H1 (cell line): ENCODE measurements around the gene NSFL1C. TPM values are rescaled to one million over a fixed set of nuclear protein-coding genes. Genes with fewer than 3 reads are reported as not detected.

ENCODE experiments used
- ASH2L ChIP-seq: fragments of 200-600, 300-600 bp; sonication (generic); IDR thresholded peaks from one replicate; pipeline ENCODE4 v1.7.1; 2017; ENCODE audit warnings: low read length
- BACH1 ChIP-seq: IDR thresholded peaks from 2 replicates; pipeline ENCODE4 v1.6.1; 2012; ENCODE audit warnings: low read length, improper control_type of control experiment
- CHD2 ChIP-seq: IDR thresholded peaks from 2 replicates; pipeline ENCODE4 v1.6.1; 2012; ENCODE audit warnings: low read length, improper control_type of control experiment
- CHD7 ChIP-seq: fragments of 300-600 bp; sonication (generic); IDR thresholded peaks from 2 replicates; pipeline ENCODE4 v1.7.1; 2012; ENCODE audit warnings: low read length, moderate library complexity, mild to moderate bottlenecking, inconsistent platforms; ENCODE audit not compliant: insufficient replicate concordance
- EGR1 ChIP-seq: IDR thresholded peaks from 2 replicates; pipeline ENCODE4 v1.6.1; 2011; ENCODE audit warnings: low read depth, low read length, borderline replicate concordance
- JUN ChIP-seq: IDR thresholded peaks from 2 replicates; pipeline ENCODE4 v1.6.1; 2011; ENCODE audit warnings: low read depth, mild to moderate bottlenecking, improper control_type of control experiment, low read length
- KDM4A ChIP-seq: IDR thresholded peaks from one replicate; pipeline ENCODE4 v1.7.1; 2012; ENCODE audit warnings: low read depth, mild to moderate bottlenecking, moderate library complexity, low read length, inconsistent platforms; ENCODE audit not compliant: severe bottlenecking
- KDM5A ChIP-seq: fragments of 200-600 bp; IDR thresholded peaks from 2 replicates; pipeline ENCODE4 v1.7.1; 2012; ENCODE audit warnings: mild to moderate bottlenecking, low read length, inconsistent platforms, mixed read lengths
- RAD21 ChIP-seq, 2 experiments: IDR thresholded peaks in 1 of 2; conservative IDR thresholded peaks in 1 of 2; 2 replicates each; pipeline ENCODE4 v1.6.1; 2011; ENCODE audit warnings: low read depth in 2 of 2, low read length in 2 of 2, improper control_type of control experiment in 1 of 2, inconsistent platforms in 1 of 2, mild to moderate bottlenecking in 1 of 2, moderate library complexity in 1 of 2
- TCF12 ChIP-seq: IDR thresholded peaks from 2 replicates; pipeline ENCODE4 v1.6.1; 2011; ENCODE audit warnings: low read depth, mild to moderate bottlenecking, low read length
- USF2 ChIP-seq: IDR thresholded peaks from 2 replicates; pipeline ENCODE4 v1.6.1; 2011; ENCODE audit warnings: low read length, improper control_type of control experiment
- polyA plus RNA-seq, 7 experiments: library from polyadenylated mRNA; depleted of rRNA in 3 of 7; stranded (reverse) in 5 of 7; unstranded in 2 of 7; fragments of >200 nt in 5 of 7; fragments of 200-250 nt in 2 of 7; gene quantifications; 1 replicate in 5 of 7; 2 replicates in 1 of 7; 4 replicates in 1 of 7; pipeline versions ENCODE4 v1.2.1 to v1.2.3, GENCODE V29; 2011 to 2013; ENCODE audit warnings: missing spikeins in 2 of 7, mixed read lengths in 2 of 7
- total RNA-seq: library from RNA; stranded (reverse); fragmentation: NEBNext Ultra II Directional; extraction: Animal tissue kit (Norgen Biotek cat#: 25700); gene quantifications from 2 replicates; pipeline ENCODE4 v1.2.1, GENCODE V29; 2021

The NSFL1C gene
- total and polyA plus RNA-seq, 2 of the 8 experiments (the other 6 are each of a cell fraction or from before 2014, with no cell fraction given) = 21.6 to 98.0 TPM

DNA sequence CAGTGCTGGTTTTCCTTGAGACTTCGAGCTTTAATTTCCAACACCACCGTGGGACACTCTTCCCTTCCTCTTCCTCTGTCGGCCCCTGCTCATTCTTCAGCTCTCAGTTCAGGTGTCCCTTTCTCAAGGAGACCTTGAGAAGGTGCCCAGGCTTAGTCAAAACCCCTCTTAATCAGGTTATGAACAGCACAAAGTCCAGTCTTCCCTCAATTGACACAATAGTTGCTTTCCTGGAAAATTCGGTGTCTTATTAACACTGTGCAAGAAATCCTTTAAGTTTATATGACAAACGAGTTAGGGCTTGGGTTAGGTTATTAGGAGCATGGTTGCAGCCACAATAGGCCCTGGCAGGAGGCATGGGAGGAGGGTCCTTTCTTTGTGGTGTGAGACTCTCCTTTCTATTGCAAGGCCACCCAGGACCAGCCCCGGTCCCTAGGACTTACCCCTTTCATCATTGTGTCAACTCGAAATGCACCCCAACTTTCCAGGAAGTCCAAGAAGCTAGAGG lies 1.5 kb upstream of the NSFL1C start (continued):
- TF ChIP-seq CHD7 (no peak), BACH1 (no peak), ASH2L (no peak), KDM5A (no peak), USF2 (no peak), TCF12 (no peak), CHD2 (no peak), RAD21 (IDR thresholded peaks at IDR 0.05 in 1 of 2, conservative IDR thresholded peaks at IDR 0.05 in 1 of 2; ENCODE audit: low read depth in 2 of 2, low read length in 2 of 2) (no peak), KDM4A (no peak), EGR1 (no peak), JUN (no peak)
